Endothelial cell of umbilical vein (primary cell): Measurements from ENCODE around the gene DPY19L3.

Source experiments
- FOS ChIP-seq: IDR thresholded peaks from 2 replicates; pipeline ENCODE4 v1.6.1; 2011; ENCODE audit warnings: mild to moderate bottlenecking, low read length, moderate library complexity, borderline replicate concordance; ENCODE audit not compliant: insufficient read depth
- POLR2A ChIP-seq: IDR thresholded peaks from 2 replicates; pipeline ENCODE4 v1.6.1; 2012; ENCODE audit warnings: low read depth, mild to moderate bottlenecking, control low read depth, low read length
- POLR2AphosphoS5 ChIP-seq: IDR thresholded peaks from 2 replicates; pipeline ENCODE4 v1.6.1; 2012; ENCODE audit warnings: low read depth, mild to moderate bottlenecking, control low read depth, low read length, moderate library complexity; ENCODE audit not compliant: insufficient read depth
- TF ChIP-seq, protein P1 (sequence below), 2 donors: IDR thresholded peaks; 1 replicate in 1 of 2; 2 replicates in 1 of 2; pipeline ENCODE4 v1.5.1; 2011; ENCODE audit warnings: low read length in 2 of 2, mild to moderate bottlenecking in 2 of 2, moderate library complexity in 2 of 2, control low read depth in 1 of 2, inconsistent platforms in 1 of 2, low read depth in 1 of 2; ENCODE audit not compliant: insufficient read depth in 1 of 2; ENCODE audit errors: extremely low read depth in 1 of 2
- TF ChIP-seq, protein P2 (sequence below): IDR thresholded peaks from 2 replicates; pipeline ENCODE4 v1.6.1; 2011; ENCODE audit not compliant: insufficient read depth, insufficient read length

DNA sequence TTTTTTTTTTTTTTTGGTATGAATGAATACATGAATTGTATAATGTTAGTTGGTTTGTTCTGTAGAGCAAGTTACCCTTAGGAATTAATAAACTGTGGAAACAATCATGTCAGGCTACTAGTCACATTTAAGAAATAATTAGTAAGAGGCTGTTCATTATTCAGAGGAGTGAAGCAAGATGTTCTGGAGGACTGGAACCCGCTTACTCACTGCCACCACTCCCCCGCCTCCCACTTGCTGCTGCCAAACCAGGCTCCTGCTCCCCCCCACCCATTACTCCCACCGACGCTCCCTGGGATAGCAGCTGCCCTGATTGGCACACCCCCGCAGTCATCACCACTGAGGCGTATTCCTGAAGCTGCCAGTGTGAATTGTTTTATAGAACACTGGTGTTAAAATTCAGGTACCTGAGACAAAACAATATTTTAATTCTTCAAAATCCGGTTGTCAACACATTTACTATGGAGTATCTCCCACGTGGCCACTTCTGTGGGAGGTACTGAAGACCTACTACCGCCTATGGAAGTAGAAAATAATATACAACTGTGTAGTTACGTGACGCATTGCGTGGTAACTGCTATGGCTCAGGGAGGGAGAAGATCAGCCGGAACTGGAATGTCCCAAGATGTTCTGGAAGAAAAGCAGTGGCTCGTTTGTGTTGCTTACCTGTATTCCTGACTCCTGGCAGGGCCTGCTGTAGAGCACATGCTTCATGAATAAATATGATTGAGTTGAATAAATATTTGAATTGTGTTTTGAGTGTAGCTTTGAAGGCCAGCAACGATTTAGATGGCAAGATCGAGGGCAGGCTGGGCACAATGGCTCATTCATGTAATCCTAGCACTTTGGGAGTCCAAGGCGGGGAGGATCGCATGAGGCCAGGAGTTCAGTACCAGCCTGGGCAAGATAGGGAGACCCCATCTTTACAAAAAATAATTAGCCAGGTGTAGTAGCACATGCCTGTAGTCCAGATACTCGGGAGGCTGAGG lies 1.7 kb downstream of the DPY19L3 start:
- no peak for TF ChIP-seq POLR2AphosphoS5
- TF ChIP-seq, protein P1, sequence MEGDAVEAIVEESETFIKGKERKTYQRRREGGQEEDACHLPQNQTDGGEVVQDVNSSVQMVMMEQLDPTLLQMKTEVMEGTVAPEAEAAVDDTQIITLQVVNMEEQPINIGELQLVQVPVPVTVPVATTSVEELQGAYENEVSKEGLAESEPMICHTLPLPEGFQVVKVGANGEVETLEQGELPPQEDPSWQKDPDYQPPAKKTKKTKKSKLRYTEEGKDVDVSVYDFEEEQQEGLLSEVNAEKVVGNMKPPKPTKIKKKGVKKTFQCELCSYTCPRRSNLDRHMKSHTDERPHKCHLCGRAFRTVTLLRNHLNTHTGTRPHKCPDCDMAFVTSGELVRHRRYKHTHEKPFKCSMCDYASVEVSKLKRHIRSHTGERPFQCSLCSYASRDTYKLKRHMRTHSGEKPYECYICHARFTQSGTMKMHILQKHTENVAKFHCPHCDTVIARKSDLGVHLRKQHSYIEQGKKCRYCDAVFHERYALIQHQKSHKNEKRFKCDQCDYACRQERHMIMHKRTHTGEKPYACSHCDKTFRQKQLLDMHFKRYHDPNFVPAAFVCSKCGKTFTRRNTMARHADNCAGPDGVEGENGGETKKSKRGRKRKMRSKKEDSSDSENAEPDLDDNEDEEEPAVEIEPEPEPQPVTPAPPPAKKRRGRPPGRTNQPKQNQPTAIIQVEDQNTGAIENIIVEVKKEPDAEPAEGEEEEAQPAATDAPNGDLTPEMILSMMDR (IDR thresholded peaks at IDR 0.05; ENCODE audit: extremely low read depth in 1 of 2, insufficient read depth in 1 of 2, low read depth in 1 of 2, low read length in 2 of 2) = no peak
- TF ChIP-seq POLR2A = no peak
- TF ChIP-seq, protein P2, sequence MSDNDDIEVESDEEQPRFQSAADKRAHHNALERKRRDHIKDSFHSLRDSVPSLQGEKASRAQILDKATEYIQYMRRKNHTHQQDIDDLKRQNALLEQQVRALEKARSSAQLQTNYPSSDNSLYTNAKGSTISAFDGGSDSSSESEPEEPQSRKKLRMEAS = no peak
- TF ChIP-seq FOS = no peak
